HG03039 (cell line): ENCODE results near the gene TMTC2.

ENCODE experiments used
- ATAC-seq: cut with Tn5 transposase; IDR thresholded peaks from one replicate; pipeline ENCODE4 v1.9.1; 2021; ENCODE audit warnings: mild to moderate bottlenecking, moderate library complexity; ENCODE audit not compliant: unreplicated experiment

The TMTC2 gene

GRCh38 chr12:82942991-82943401 is 256.3 kb downstream of the TMTC2 start:
- ATAC-seq: no peak

GRCh38 chr12:82948491-82948890 is 261.8 kb downstream of the TMTC2 start:
- ATAC-seq: no peak

- no peak for ATAC-seq
These were observed 263.6 kb downstream of the TMTC2 start for GRCh38 chr12:82950356-82950755.

- ATAC-seq: no peak
These were observed 266.2 kb downstream of the TMTC2 start for GRCh38 chr12:82952946-82953345.

GRCh38 chr12:82953397-82953796 is 266.7 kb downstream of the TMTC2 start:
- no peak for ATAC-seq

GRCh38 chr12:82954064-82954463 is 267.4 kb downstream of the TMTC2 start:
- no peak for ATAC-seq

GRCh38 chr12:82954572-82954971 is 267.9 kb downstream of the TMTC2 start:
- ATAC-seq: no peak

GRCh38 chr12:82955043-82955442 is 268.3 kb downstream of the TMTC2 start:
- ATAC-seq: no peak

GRCh38 chr12:82958966-82959365 is 272.3 kb downstream of the TMTC2 start:
- ATAC-seq: no peak

- ATAC-seq: no peak
These were observed 273.1 kb downstream of the TMTC2 start for GRCh38 chr12:82959821-82960220.

- no peak for ATAC-seq
These were observed 275.1 kb downstream of the TMTC2 start for GRCh38 chr12:82961835-82962234.

GRCh38 chr12:82963956-82964355 is 277.2 kb downstream of the TMTC2 start:
- ATAC-seq: no peak

- no peak for ATAC-seq
These were observed 277.7 kb downstream of the TMTC2 start for GRCh38 chr12:82964446-82964845.

- no peak for ATAC-seq
These were observed 279.4 kb downstream of the TMTC2 start for GRCh38 chr12:82966001-82966559.

- no peak for ATAC-seq
These were observed 282.1 kb downstream of the TMTC2 start for GRCh38 chr12:82968631-82969367.

GRCh38 chr12:82970614-82971013 is 283.9 kb downstream of the TMTC2 start:
- no peak for ATAC-seq

GRCh38 chr12:82971584-82971983 is 284.9 kb downstream of the TMTC2 start:
- ATAC-seq: no peak

GRCh38 chr12:82972624-82973023 is 285.9 kb downstream of the TMTC2 start:
- ATAC-seq: no peak

- ATAC-seq: no peak
These were observed 286.9 kb downstream of the TMTC2 start for GRCh38 chr12:82973592-82973991.

- ATAC-seq: no peak
These were observed 294.4 kb downstream of the TMTC2 start for GRCh38 chr12:82981150-82981549.

- no peak for ATAC-seq
These were observed 307.4 kb downstream of the TMTC2 start for GRCh38 chr12:82994117-82994516.

GRCh38 chr12:82996168-82996812 is 309.6 kb downstream of the TMTC2 start:
- ATAC-seq: peak; percentile 94
